ENCODE data around the gene ARHGEF10L.
A peak's percentile ranks its signal among the peaks of the same experiment; 100 is the strongest.

Gene ARHGEF10L

DNA sequence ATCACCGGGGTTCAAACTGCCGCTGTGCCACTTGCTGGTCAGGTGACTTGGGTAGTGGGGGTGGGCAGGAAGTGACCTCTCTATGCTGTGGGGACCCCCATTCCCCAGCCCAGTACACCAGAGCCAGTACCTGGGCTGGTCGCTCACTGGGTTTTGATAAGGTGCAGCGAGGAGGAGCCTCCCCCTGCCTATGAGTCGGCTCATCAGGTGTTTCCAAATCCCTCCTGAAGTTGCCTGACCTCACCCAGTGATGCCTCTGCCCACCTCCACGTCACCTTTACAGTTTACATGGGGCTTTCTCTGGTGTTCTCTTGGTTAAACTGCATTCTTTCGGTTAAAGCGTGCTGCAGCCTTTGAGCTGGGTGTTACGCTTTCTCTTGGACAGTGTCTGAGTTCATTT, 58.2 kb downstream of the ARHGEF10L start:
- TF ChIP-seq, protein P1, sequence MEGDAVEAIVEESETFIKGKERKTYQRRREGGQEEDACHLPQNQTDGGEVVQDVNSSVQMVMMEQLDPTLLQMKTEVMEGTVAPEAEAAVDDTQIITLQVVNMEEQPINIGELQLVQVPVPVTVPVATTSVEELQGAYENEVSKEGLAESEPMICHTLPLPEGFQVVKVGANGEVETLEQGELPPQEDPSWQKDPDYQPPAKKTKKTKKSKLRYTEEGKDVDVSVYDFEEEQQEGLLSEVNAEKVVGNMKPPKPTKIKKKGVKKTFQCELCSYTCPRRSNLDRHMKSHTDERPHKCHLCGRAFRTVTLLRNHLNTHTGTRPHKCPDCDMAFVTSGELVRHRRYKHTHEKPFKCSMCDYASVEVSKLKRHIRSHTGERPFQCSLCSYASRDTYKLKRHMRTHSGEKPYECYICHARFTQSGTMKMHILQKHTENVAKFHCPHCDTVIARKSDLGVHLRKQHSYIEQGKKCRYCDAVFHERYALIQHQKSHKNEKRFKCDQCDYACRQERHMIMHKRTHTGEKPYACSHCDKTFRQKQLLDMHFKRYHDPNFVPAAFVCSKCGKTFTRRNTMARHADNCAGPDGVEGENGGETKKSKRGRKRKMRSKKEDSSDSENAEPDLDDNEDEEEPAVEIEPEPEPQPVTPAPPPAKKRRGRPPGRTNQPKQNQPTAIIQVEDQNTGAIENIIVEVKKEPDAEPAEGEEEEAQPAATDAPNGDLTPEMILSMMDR (IDR thresholded peaks at IDR 0.05; ENCODE audit: insufficient read depth, low read depth, low read length, missing control alignments), result no peak
- peak; percentile 35 for DNase-seq (ENCODE audit: low read depth)
- no peak overlapping the region for H3K4me3 ChIP-seq (ENCODE audit: low read length)

DNA sequence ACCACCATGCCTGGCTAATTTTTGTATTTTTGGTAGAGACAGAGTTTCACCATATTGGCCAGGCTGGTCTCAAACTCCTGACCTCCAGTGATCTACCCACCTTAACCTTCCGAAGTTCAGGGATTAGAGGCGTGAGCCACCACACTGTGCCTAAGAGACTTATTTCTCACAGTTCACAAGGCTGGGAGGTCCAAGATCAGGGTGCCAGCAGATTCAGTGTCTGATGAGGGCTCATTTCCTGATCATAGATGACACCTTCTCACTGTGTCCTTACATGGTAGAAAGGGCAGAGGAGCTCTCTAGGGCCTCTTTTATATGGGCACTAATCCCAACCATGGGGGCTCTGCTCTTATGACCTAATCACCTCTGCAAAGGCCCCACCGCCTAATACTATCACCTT, 58.8 kb downstream of the ARHGEF10L start:
- TF ChIP-seq, protein P1 (IDR thresholded peaks at IDR 0.05; ENCODE audit: insufficient read depth, low read depth, low read length, missing control alignments), result no peak
- no peak for DNase-seq (ENCODE audit: low read depth)
- no peak overlapping the region for H3K4me3 ChIP-seq (ENCODE audit: low read length)

DNA sequence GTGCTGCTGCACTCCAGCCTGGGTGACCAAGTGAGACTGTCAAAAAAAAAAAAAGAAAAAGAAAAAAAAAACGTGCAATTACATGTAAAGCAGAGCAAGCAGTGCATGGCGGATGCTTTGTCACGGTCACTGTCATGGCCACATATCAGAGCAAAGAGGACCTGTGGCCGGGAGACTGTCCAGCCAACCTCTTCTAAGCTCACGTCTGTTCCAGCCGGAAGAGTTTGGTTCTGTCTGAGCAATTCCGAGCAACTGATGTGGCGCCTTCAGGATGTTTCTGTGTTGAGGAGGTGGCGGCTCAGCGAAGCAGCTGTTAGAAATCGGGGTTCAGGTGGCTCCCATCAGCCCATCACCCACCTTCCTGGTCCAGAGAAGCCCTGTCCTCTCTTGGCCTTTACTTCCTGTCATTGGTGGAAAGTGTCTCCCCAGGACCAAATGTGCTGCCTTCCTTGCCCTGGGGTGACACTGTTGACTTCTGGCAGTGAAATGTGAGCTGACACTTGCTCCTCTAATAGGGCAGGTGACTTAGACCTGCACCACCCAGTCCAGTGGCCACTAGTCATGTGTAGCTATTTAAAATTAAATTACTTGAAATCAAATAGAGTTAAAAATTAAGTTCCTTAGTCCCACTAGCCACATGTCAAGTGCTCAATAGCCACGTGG, 59.9 kb downstream of the ARHGEF10L start:
- H3K4me3 ChIP-seq (ENCODE audit: low read length), result no peak overlapping the region
- TF ChIP-seq, protein P1 (IDR thresholded peaks at IDR 0.05; ENCODE audit: insufficient read depth, low read depth, low read length, missing control alignments), result no peak
- DNase-seq (ENCODE audit: low read depth), result no peak

DNA sequence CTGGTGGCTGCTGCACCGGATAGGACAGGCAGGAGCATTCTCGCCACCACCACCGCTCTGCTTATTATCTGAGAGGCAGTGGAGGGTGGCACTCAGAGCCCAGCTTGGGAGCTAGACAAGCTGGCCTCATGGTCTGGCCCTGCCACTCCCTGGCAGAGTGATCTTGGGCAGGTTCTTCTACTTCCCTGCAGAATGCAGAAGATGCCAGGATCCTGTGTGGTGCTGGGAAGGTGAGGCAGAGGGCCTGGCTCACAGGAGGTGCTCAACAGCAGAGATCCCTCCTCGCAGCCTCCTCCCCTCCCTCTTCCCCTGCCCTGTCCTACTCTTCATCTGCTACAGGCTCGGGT, 60.4 kb downstream of the ARHGEF10L start:
- TF ChIP-seq, protein P1 (IDR thresholded peaks at IDR 0.05; ENCODE audit: insufficient read depth, low read depth, low read length, missing control alignments), result no peak
- DNase-seq (ENCODE audit: low read depth), result no peak
- no peak overlapping the region for H3K4me3 ChIP-seq (ENCODE audit: low read length)

DNA sequence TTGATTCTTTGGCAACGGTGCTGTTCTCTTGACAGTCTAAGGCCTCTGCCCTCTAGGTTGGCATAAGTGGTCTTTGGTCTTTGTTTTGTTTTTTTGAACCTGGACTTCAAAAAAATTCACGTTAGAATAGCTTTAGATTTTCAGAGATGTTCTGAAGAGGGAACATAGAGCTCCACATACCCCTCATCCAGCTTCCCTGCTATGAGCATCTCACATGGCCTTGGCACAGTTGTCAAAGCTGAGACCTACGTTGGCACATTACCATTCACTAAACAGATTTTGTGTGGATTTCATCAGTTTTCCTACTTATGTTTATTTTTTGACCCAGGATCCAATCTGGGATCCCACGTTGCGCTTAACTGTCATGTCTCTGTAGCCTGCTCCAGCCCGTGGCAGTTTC, 60.8 kb downstream of the ARHGEF10L start:
- no peak for DNase-seq (ENCODE audit: low read depth)
- H3K4me3 ChIP-seq (ENCODE audit: low read length), result no peak overlapping the region
- TF ChIP-seq, protein P1 (IDR thresholded peaks at IDR 0.05; ENCODE audit: insufficient read depth, low read depth, low read length, missing control alignments), result no peak

DNA sequence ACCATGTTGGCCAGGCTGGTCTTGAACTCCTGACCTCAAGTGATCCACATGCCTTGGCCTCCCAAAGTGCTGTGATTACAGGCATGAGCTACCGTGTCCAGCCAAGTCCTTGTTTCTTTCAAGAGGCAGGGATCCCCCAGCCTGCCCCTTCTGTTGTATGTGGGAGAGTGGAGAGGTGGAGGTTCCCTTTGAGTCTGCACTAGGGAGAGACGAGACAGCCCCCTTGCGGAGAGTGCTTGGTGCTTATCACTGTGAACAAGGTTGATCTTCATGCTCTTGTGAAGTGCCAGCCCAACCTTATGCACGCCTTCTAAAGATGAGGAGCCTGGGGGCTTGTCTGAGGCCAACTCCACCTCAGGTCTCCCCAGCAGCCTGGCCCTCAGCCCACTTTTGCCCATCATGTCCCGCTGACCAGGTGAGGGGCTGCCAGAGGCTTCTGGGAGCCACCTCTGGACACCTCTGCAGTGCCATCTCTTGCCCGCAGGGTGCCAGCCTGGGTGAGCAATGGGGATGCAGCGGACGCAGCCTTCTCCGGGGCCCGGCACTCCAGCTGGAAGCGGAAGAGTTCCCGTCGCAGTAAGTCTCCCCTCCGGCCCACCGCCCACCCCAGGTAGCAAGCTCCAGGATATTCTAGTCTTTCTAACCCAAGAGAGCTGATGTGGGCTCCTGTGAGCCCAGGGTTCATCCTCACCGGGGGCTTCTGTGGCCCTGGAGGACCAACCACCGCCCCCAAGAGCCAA, 62.3 kb downstream of the ARHGEF10L start:
- TF ChIP-seq, protein P1 (IDR thresholded peaks at IDR 0.05; ENCODE audit: insufficient read depth, low read depth, low read length, missing control alignments), result no peak
- no peak overlapping the region for H3K4me3 ChIP-seq (ENCODE audit: low read length)
- DNase-seq (ENCODE audit: low read depth), result no peak

Data from epithelial cell of esophagus (primary cell).